Cardiac fibroblast (primary cell): ENCODE results near the gene SMAD3.
"Not testable (repeated sequence)": the region's sequence is repeated elsewhere in the genome, so short reads cannot be mapped to it uniquely, and the experiment has no call there.

Experiments used
- DNase-seq, 2 donors: peaks; one replicate each; pipeline versions ENCODE4 v3.0.0 to v3.0.0-alpha.2; 2010; ENCODE audit warnings: low read depth in 2 of 2
- H3K4me3 ChIP-seq, 2 donors: replicated peaks in 1 of 2; 1 replicate in 1 of 2; 2 replicates in 1 of 2; pipeline ENCODE4 v1.5.1; 2011; ENCODE audit warnings: low read depth in 2 of 2, low read length in 2 of 2, mild to moderate bottlenecking in 2 of 2, moderate library complexity in 1 of 2
- TF ChIP-seq, protein P1 (sequence below): IDR thresholded peaks from one replicate; pipeline ENCODE4 v1.5.1; 2011; ENCODE audit warnings: low read depth, mild to moderate bottlenecking, low read length, inconsistent platforms

Gene SMAD3

DNA sequence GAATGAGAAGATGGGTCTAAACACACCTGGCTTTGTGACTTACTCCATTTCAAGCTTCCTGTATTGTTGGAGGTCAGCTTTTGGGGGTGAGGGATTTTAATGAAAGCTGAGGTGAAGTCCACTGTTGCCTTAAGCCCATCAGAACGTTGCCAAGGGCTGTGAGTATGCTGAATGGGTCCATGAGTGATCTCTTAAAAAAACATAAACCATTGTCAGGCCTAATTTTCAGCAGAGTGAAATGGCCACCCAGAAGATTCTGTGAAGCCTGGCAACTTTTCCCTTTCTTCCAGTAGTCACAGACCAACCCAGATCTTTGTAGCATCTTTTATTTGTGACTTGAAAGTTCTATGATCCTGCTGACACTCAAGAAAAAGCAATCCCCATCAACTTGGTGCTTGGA is 87.0 kb downstream of the SMAD3 start:
- no peak overlapping the region for H3K4me3 ChIP-seq
- TF ChIP-seq, protein P1, sequence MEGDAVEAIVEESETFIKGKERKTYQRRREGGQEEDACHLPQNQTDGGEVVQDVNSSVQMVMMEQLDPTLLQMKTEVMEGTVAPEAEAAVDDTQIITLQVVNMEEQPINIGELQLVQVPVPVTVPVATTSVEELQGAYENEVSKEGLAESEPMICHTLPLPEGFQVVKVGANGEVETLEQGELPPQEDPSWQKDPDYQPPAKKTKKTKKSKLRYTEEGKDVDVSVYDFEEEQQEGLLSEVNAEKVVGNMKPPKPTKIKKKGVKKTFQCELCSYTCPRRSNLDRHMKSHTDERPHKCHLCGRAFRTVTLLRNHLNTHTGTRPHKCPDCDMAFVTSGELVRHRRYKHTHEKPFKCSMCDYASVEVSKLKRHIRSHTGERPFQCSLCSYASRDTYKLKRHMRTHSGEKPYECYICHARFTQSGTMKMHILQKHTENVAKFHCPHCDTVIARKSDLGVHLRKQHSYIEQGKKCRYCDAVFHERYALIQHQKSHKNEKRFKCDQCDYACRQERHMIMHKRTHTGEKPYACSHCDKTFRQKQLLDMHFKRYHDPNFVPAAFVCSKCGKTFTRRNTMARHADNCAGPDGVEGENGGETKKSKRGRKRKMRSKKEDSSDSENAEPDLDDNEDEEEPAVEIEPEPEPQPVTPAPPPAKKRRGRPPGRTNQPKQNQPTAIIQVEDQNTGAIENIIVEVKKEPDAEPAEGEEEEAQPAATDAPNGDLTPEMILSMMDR = no peak
- DNase-seq = no peak

DNA sequence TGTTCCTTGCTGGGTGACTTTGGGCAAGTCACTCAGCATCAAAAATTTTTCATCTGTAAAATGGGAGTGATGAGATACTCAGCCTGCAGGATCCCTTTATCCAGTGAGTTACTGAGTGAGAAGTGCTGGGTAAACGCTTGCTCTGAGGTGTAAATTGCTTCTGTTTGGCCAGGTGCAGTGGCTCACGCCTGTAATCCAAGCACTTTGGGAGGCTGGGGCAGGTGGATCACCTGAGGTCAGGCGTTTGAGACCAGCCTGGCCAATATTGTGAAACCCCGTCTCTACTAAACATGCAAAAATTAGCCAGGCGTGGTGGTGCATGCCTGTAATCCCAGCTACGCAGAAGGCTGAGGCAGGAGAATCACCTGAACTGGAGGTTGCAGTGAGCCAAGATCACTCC is 87.6 kb downstream of the SMAD3 start:
- DNase-seq, H3K4me3 ChIP-seq: not testable (repeated sequence)

GRCh38 chr15:67154249-67154648 is 88.8 kb downstream of the SMAD3 start:
- TF ChIP-seq, protein P1 = no peak
- no peak overlapping the region for H3K4me3 ChIP-seq
- DNase-seq = no peak

- TF ChIP-seq, protein P1 = no peak
- no peak for DNase-seq
- H3K4me3 ChIP-seq = no peak overlapping the region
Measured at GRCh38 chr15:67156426-67156825, 91.0 kb downstream of the SMAD3 start.

GRCh38 chr15:67156834-67157233 is 91.4 kb downstream of the SMAD3 start:
- DNase-seq = no peak
- TF ChIP-seq, protein P1 = no peak
- H3K4me3 ChIP-seq = no peak overlapping the region

GRCh38 chr15:67157521-67158252 is 92.3 kb downstream of the SMAD3 start:
- TF ChIP-seq, protein P1 = no peak
- no peak for DNase-seq
- no peak overlapping the region for H3K4me3 ChIP-seq

DNA sequence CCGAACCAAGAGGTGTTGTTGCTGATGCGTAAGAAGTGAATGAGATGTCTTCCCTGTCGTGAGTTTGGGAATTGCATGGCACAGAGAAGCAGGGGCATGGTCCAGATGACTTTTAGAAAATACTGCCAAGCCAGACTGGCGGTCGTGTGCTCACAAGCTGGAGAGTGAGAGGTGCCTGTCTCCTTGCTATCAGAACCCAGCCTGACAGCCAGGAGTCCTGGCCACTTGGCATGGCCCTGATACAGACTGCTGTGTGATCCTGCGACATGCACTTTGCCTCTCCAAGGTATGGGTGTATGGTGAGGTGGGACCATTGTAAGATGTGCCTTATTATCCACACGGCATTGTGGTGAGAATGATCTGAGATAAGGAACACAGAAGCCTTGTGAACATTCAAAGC is 93.0 kb downstream of the SMAD3 start:
- no peak for DNase-seq
- TF ChIP-seq, protein P1 = no peak
- no peak overlapping the region for H3K4me3 ChIP-seq
